HG03439 (cell line): ENCODE results near the gene DENND4C.
"Not testable (repeated sequence)": the region's sequence is repeated elsewhere in the genome, so short reads cannot be mapped to it uniquely, and the experiment has no call there.

Experiments used
- ATAC-seq: cut with Tn5 transposase; IDR thresholded peaks from one replicate; pipeline ENCODE4 v1.9.1; 2021; ENCODE audit warnings: mild to moderate bottlenecking, moderate library complexity; ENCODE audit not compliant: unreplicated experiment

Gene DENND4C

GRCh38 chr9:19265602-19266001, 35.1 kb downstream of the DENND4C start:
- ATAC-seq, result not testable (repeated sequence)

- ATAC-seq, result not testable (repeated sequence)
These were observed 36.4 kb downstream of the DENND4C start for GRCh38 chr9:19266778-19267384.

- ATAC-seq, result no peak
These were observed 39.1 kb downstream of the DENND4C start for GRCh38 chr9:19269582-19269981.

GRCh38 chr9:19270421-19270949, 40.0 kb downstream of the DENND4C start:
- ATAC-seq, result no peak

- no peak for ATAC-seq
These were observed 40.6 kb downstream of the DENND4C start for GRCh38 chr9:19271081-19271480.

- no peak for ATAC-seq
These were observed 51.3 kb downstream of the DENND4C start for GRCh38 chr9:19281801-19282200.

GRCh38 chr9:19283072-19283710, 52.7 kb downstream of the DENND4C start:
- ATAC-seq, result no peak

- ATAC-seq, result no peak
These were observed 54.2 kb downstream of the DENND4C start for GRCh38 chr9:19284729-19285128.

- ATAC-seq, result no peak
These were observed 56.2 kb downstream of the DENND4C start for GRCh38 chr9:19286634-19287188.

- ATAC-seq, result no peak
These were observed 57.6 kb downstream of the DENND4C start for GRCh38 chr9:19288081-19288480.

GRCh38 chr9:19290103-19290502, 59.6 kb downstream of the DENND4C start:
- no peak for ATAC-seq

- ATAC-seq, result no peak
These were observed 63.7 kb downstream of the DENND4C start for GRCh38 chr9:19294219-19294618.

GRCh38 chr9:19298436-19299000, 68.0 kb downstream of the DENND4C start:
- ATAC-seq, result no peak

- ATAC-seq, result no peak
These were observed 72.7 kb downstream of the DENND4C start for GRCh38 chr9:19303216-19303615.

- ATAC-seq, result no peak
These were observed 76.1 kb downstream of the DENND4C start for GRCh38 chr9:19306568-19306967.

- no peak for ATAC-seq
These were observed 79.8 kb downstream of the DENND4C start for GRCh38 chr9:19310246-19310645.

GRCh38 chr9:19313573-19313972, 83.1 kb downstream of the DENND4C start:
- no peak for ATAC-seq

- no peak for ATAC-seq
These were observed 90.0 kb downstream of the DENND4C start for GRCh38 chr9:19320495-19320894.

GRCh38 chr9:19331877-19332276, 101.4 kb downstream of the DENND4C start:
- no peak for ATAC-seq

- ATAC-seq, result no peak
These were observed 105.7 kb downstream of the DENND4C start for GRCh38 chr9:19336166-19336565.

GRCh38 chr9:19342947-19343346, 112.5 kb downstream of the DENND4C start:
- ATAC-seq, result no peak

GRCh38 chr9:19358701-19359100, 128.2 kb downstream of the DENND4C start:
- ATAC-seq, result no peak
